ENCODE measurements around the gene PACSIN1.

Gene PACSIN1

DNA sequence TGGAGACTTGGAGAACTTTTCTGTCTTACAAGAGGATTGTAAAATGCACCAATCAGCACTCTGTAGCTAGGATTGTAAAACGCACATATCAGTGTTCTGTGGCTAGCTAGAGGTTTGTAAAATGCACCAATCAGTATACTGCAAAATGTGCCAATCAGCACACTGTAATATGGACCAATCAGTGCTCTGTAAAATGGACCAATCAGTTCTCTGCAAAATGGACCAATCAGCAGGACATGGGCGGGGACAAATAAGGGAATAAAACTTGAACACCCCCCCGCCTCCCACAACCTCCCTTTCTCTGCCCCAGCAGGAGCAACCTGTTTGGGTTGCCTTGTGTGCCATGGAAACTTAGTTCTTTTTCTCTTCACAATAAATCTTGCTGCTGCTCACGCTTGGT lies 27.2 kb upstream of the PACSIN1 start:
- Mint-ChIP-seq H3K27ac (no peak overlapping the region), H3K9me3 (peaks cover 30% of the 10 kb centered on the region), H3K36me3 (ENCODE audit: low read depth) (peaks cover 5% of the 10 kb centered on the region), H3K4me3 (no peak overlapping the region), H3K4me1 (peaks cover 5% of the 10 kb centered on the region), H3K27me3 (ENCODE audit: low read depth, poor library complexity) (peaks cover 6% of the 10 kb centered on the region)
- no peak for DNase-seq
- TF ChIP-seq, protein P1, sequence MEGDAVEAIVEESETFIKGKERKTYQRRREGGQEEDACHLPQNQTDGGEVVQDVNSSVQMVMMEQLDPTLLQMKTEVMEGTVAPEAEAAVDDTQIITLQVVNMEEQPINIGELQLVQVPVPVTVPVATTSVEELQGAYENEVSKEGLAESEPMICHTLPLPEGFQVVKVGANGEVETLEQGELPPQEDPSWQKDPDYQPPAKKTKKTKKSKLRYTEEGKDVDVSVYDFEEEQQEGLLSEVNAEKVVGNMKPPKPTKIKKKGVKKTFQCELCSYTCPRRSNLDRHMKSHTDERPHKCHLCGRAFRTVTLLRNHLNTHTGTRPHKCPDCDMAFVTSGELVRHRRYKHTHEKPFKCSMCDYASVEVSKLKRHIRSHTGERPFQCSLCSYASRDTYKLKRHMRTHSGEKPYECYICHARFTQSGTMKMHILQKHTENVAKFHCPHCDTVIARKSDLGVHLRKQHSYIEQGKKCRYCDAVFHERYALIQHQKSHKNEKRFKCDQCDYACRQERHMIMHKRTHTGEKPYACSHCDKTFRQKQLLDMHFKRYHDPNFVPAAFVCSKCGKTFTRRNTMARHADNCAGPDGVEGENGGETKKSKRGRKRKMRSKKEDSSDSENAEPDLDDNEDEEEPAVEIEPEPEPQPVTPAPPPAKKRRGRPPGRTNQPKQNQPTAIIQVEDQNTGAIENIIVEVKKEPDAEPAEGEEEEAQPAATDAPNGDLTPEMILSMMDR (IDR thresholded peaks at IDR 0.05): no peak

DNA sequence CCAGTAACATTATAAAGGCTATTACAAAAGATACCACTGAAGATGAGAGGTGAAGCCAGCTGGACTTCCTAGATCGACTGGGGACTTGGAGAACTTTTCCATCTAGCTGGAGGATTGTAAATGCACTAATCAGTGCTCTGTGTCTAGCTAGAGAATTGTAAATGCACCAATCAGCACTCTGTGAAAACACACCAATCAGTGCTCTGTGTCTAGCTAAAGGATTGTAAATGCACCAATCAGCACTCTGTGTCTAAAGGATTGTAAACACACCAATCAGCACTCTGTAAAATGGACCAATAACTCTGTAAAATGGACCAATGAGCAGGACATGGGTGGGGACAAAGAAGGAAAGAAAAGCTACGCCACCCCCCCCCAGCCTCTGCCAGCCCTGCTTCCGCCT lies 26.4 kb upstream of the PACSIN1 start:
- Mint-ChIP-seq H3K9me3 (peaks cover 30% of the 10 kb centered on the region), H3K27me3 (ENCODE audit: low read depth, poor library complexity) (peaks cover 6% of the 10 kb centered on the region), H3K4me3 (no peak overlapping the region), H3K27ac (no peak overlapping the region), H3K4me1 (peaks cover 5% of the 10 kb centered on the region), H3K36me3 (ENCODE audit: low read depth) (peaks cover 5% of the 10 kb centered on the region)
- no peak for DNase-seq
- TF ChIP-seq, protein P1 (IDR thresholded peaks at IDR 0.05): no peak

DNA sequence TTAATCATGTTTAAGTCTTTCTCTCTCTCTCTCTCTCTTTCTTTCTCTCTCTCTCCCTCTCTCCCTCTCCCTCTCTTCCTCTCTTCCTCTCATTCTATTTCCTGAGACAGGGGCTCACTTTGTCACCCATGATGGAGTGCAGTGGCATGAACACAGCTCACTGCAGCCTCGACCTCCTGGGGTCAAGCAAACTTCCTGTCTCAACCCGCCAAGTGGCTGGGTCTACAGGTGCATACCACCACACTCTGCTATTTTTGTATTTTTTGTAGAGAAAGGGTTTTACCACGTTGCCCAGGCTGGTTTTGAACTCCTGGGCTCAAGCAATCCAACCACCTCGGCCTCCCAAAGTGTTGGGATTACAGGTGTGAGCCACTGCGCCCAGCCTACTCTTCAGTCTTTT lies 24.4 kb upstream of the PACSIN1 start:
- Mint-ChIP-seq H3K4me1 (peaks cover 5% of the 10 kb centered on the region), H3K36me3 (ENCODE audit: low read depth) (peaks cover 5% of the 10 kb centered on the region), H3K27me3 (ENCODE audit: low read depth, poor library complexity) (no peaks in the 10 kb centered on the region), H3K27ac (no peak overlapping the region), H3K9me3 (peaks cover 27% of the 10 kb centered on the region), H3K4me3 (no peak overlapping the region)
- TF ChIP-seq, protein P1 (IDR thresholded peaks at IDR 0.05): no peak
- no peak for DNase-seq

DNA sequence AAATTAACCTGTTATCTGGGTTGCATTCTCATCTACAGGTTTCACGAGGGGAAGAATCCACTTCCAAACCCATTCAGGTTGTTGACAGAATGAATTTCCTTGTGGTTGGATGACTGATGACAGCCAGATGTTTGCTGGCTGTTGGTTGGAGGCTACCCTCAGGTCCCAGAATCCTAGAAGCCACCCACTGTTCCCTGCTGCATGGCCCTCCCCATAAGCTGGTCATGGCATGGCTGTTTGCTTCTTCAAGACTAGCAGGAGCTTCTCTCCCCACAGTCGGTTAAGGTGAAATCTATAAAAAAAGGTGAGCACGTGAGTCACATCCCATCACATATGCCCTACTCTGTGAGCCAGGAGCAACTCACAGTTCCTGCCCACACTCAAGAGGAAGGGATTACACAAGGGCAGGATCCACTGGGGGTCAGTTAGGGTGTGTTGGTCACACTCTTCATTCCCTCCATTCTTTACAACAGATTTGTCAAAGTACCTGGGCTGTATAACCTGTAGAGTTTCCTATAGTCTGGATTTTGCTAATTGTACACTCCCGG lies 20.5 kb upstream of the PACSIN1 start:
- Mint-ChIP-seq H3K27me3 (ENCODE audit: low read depth, poor library complexity) (peaks cover 6% of the 10 kb centered on the region), H3K27ac (no peak overlapping the region), H3K4me3 (no peak overlapping the region), H3K4me1 (peaks cover 26% of the 10 kb centered on the region), H3K36me3 (ENCODE audit: low read depth) (no peaks in the 10 kb centered on the region), H3K9me3 (peaks cover 3% of the 10 kb centered on the region)
- DNase-seq: no peak
- TF ChIP-seq, protein P1 (IDR thresholded peaks at IDR 0.05): no peak

- TF ChIP-seq, protein P1 (IDR thresholded peaks at IDR 0.05): no peak
- peaks cover 4% of the 10 kb centered on the region for H3K36me3 Mint-ChIP-seq (ENCODE audit: low read depth)
- H3K27me3 Mint-ChIP-seq (ENCODE audit: low read depth, poor library complexity): peaks cover 12% of the 10 kb centered on the region
- peaks cover 8% of the 10 kb centered on the region for H3K9me3 Mint-ChIP-seq
- H3K27ac Mint-ChIP-seq: no peak overlapping the region
- peaks cover 20% of the 10 kb centered on the region for H3K4me1 Mint-ChIP-seq
- no peak for DNase-seq
- peak overlapping the region; percentile 11 for H3K4me3 Mint-ChIP-seq
These were observed 18.5 kb upstream of the PACSIN1 start for GRCh38 chr6:34447386-34447785.

DNA sequence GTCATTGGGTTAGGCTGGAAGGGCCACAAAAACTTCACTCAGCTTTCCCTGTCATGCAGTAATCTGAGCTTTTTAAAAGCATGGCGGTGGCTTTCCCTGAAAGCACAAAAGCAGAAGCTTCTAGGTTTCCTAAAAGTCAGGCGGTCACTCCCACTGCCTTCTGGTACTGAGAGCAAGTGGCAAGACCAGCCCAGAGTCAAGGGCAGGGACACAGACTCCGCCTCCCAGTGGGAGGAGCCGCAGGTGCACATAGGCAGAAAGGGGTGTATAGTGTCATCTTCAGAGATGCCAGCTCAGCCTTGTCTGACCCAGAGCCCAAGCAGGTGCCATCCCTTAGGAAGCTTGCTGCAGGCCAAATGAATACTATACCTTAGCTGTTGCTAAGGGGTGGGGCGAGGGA lies 18.0 kb upstream of the PACSIN1 start:
- TF ChIP-seq, protein P1 (IDR thresholded peaks at IDR 0.05): no peak
- peak; percentile 59 for DNase-seq
- H3K36me3 Mint-ChIP-seq (ENCODE audit: low read depth): peaks cover 4% of the 10 kb centered on the region
- H3K27ac Mint-ChIP-seq: no peak overlapping the region
- peaks cover 8% of the 10 kb centered on the region for H3K9me3 Mint-ChIP-seq
- peak overlapping the region; percentile 11 for H3K4me3 Mint-ChIP-seq
- H3K4me1 Mint-ChIP-seq: peaks cover 20% of the 10 kb centered on the region
- peaks cover 12% of the 10 kb centered on the region for H3K27me3 Mint-ChIP-seq (ENCODE audit: low read depth, poor library complexity)

Measured in nephron progenitor cell (in vitro differentiated cells).